CD14-positive monocyte (primary cell): Measurements from ENCODE around the gene CASTOR1. TPM values are rescaled to one million over a fixed set of nuclear protein-coding genes. Genes with fewer than 3 reads are reported as not detected.

ENCODE experiments used
- DNase-seq, 3 donors: peaks; one replicate each; pipeline ENCODE4 v3.0.0-alpha.2; 2011 to 2022
- H2AFZ ChIP-seq: 2 replicates; pipeline ENCODE4 v1.6.0; 2012; ENCODE audit warnings: mild to moderate bottlenecking, low read depth, low read length, inconsistent platforms; ENCODE audit not compliant: insufficient read depth, poor library complexity, severe bottlenecking
- H3K27ac ChIP-seq, 2 donors: 1 replicate in 1 of 2; 2 replicates in 1 of 2; pipeline ENCODE4 v1.5.1; 2012 to 2013; ENCODE audit warnings: low read length in 2 of 2, control low read depth in 1 of 2, inconsistent platforms in 1 of 2, low read depth in 1 of 2, mild to moderate bottlenecking in 1 of 2
- H3K27me3 ChIP-seq, 2 donors: one replicate each; pipeline versions ENCODE4 v1.6.0 to v1.6.1; 2011 to 2013; ENCODE audit warnings: low read length in 2 of 2; ENCODE audit not compliant: control insufficient read depth in 2 of 2, insufficient read depth in 2 of 2
- H3K36me3 ChIP-seq, 2 donors: replicated peaks in 1 of 2; 1 replicate in 1 of 2; 2 replicates in 1 of 2; pipeline versions ENCODE4 v1.5.1 to v1.6.1; 2012 to 2013; ENCODE audit warnings: low read length in 2 of 2, control low read depth in 1 of 2, inconsistent platforms in 1 of 2, mild to moderate bottlenecking in 1 of 2; ENCODE audit not compliant: insufficient read depth in 2 of 2, control insufficient read depth in 1 of 2
- H3K4me1 ChIP-seq, 2 donors: 1 replicate in 1 of 2; 2 replicates in 1 of 2; pipeline versions ENCODE4 v1.5.1 to v1.6.1; 2012 to 2013; ENCODE audit warnings: low read length in 2 of 2, control low read depth in 1 of 2, inconsistent platforms in 1 of 2, mild to moderate bottlenecking in 1 of 2, moderate library complexity in 1 of 2; ENCODE audit not compliant: insufficient read depth in 2 of 2, control insufficient read depth in 1 of 2
- H3K4me2 ChIP-seq: replicated peaks from 2 replicates; pipeline ENCODE3; 2012; ENCODE audit warnings: low read length, moderate library complexity, mild to moderate bottlenecking; ENCODE audit not compliant: poor library complexity, severe bottlenecking; ENCODE audit errors: extremely low read depth
- H3K4me3 ChIP-seq, 3 experiments: fragments of 200-600 bp in 1 of 3; sonication (generic) in 1 of 3; replicated peaks in 1 of 3; 1 replicate in 2 of 3; 2 replicates in 1 of 3; pipeline ENCODE4 v1.5.1; 2011 to 2013; ENCODE audit warnings: low read length in 3 of 3, mild to moderate bottlenecking in 3 of 3, control low read depth in 2 of 3, low read depth in 2 of 3, inconsistent platforms in 1 of 3, moderate library complexity in 1 of 3
- H3K79me2 ChIP-seq: 2 replicates; pipeline ENCODE4 v1.6.0; 2012; ENCODE audit warnings: mild to moderate bottlenecking, control low read depth, inconsistent platforms, low read length, moderate library complexity; ENCODE audit not compliant: insufficient read depth
- H3K9ac ChIP-seq: 2 replicates; pipeline ENCODE4 v1.6.0; 2017; ENCODE audit warnings: low read length, mild to moderate bottlenecking; ENCODE audit not compliant: insufficient read depth, poor library complexity, severe bottlenecking
- H3K9me3 ChIP-seq, 2 donors: replicated peaks in 1 of 2; 1 replicate in 1 of 2; 2 replicates in 1 of 2; pipeline versions ENCODE4 v1.5.1 to v1.6.1; 2012 to 2013; ENCODE audit warnings: low read length in 2 of 2, control low read depth in 1 of 2; ENCODE audit not compliant: control insufficient read depth in 1 of 2, insufficient read depth in 1 of 2
- H4K20me1 ChIP-seq: 2 replicates; pipeline ENCODE4 v1.6.0; 2012; ENCODE audit warnings: mild to moderate bottlenecking, low read length, control low read depth, moderate library complexity; ENCODE audit not compliant: insufficient read depth
- H3K27ac Mint-ChIP-seq, 7 donors: one replicate each; pipeline ENCODE4 v1.8.0; 2020; ENCODE audit warnings: mild to moderate bottlenecking in 7 of 7, mixed read lengths in 7 of 7, moderate library complexity in 6 of 7, inconsistent platforms in 2 of 7
- H3K27me3 Mint-ChIP-seq, 3 donors: one replicate each; pipeline ENCODE4 v1.8.0; 2021 to 2022; ENCODE audit warnings: low read depth in 3 of 3, mild to moderate bottlenecking in 3 of 3, mixed read lengths in 3 of 3, moderate library complexity in 3 of 3, inconsistent platforms in 1 of 3
- H3K36me3 Mint-ChIP-seq, 2 donors: one replicate each; pipeline ENCODE4 v1.8.0; 2020; ENCODE audit warnings: mixed read lengths in 2 of 2, inconsistent platforms in 1 of 2, mild to moderate bottlenecking in 1 of 2
- H3K4me1 Mint-ChIP-seq: one replicate; pipeline ENCODE4 v1.8.0; 2020; ENCODE audit warnings: mild to moderate bottlenecking, mixed read lengths
- H3K4me3 Mint-ChIP-seq, 2 donors: one replicate each; pipeline ENCODE4 v1.8.0; 2020; ENCODE audit warnings: mild to moderate bottlenecking in 2 of 2, mixed read lengths in 2 of 2, moderate library complexity in 1 of 2
- H3K9me3 Mint-ChIP-seq, 7 donors: one replicate each; pipeline ENCODE4 v1.8.0; 2020 to 2022; ENCODE audit warnings: mixed read lengths in 7 of 7, mild to moderate bottlenecking in 6 of 7, moderate library complexity in 6 of 7, inconsistent platforms in 2 of 7
- CTCF ChIP-seq: fragments of 200-600 bp; IDR thresholded peaks from one replicate; pipeline ENCODE4 v1.8.0; 2022; ENCODE audit warnings: antibody characterized with exemption, mild to moderate bottlenecking
- WGBS: methylation state at CpG from one replicate; pipeline ENCODE4 v1.1.5; 2013; ENCODE audit warnings: missing lambda C conversion rate; ENCODE audit not compliant: insufficient coverage; 5-methylcytosine and 5-hydroxymethylcytosine counted together
- intact Hi-C, 2 donors: fragments of 100-400 bp; cut with micrococcal nuclease; formaldehyde crosslinking; loops; one replicate each; pipeline versions ENCODE4 v1.15.0 to v1.15.1; 2023
- polyA plus RNA-seq, 3 donors: library from polyadenylated mRNA; depleted of rRNA in 1 of 3; unstranded in 2 of 3; stranded (reverse) in 1 of 3; fragments of 300-500 nt in 2 of 3; fragments of >200 nt in 1 of 3; fragmentation: Illumina TruSeq in 2 of 3; gene quantifications; 1 replicate in 2 of 3; 2 replicates in 1 of 3; pipeline ENCODE4 v1.2.3, GENCODE V29; 2012 to 2021

Gene CASTOR1
- polyA plus RNA-seq, 3 donors: 6.4 to 15.5 (median 6.5) TPM

DNA sequence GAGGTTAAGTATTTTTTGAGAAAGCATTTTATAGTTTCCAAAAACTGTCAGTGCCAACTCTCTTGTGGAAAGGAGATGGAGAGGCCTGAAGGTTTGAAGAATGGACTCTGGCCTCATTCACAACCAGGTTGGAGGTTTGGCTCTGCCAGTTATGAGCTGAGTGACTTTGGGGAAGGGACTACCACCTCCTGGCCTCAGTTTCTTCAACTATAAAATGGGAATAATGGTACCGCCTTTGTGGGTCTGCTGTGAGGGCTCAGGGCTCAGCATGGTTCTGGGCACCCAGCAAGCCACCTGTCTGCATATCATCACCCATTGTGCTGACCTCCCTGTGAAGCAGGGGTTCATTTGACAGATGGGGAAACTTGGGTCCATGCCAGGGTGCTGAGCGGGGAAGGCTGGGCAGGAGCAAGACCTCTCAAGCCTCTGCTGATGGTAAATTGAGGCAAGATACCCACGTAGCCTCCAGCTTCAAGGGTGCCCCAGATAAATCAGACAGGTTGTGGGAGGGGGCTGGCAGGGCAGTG is 39.2 kb downstream of the CASTOR1 start:
- Mint-ChIP-seq H3K4me1 (peaks cover 42% of the 10 kb centered on the region), H3K27ac (no peak overlapping the region), H3K9me3 (peaks cover 0 to 5% (median 0%) of the 10 kb centered on the region in 7 donors), H3K27me3 (peaks cover 37 to 46% (median 40%) of the 10 kb centered on the region in 3 donors), H3K4me3 (no peak overlapping the region), H3K36me3 (peaks cover 0 to 2% of the 10 kb centered on the region in 2 donors)
- Histone ChIP-seq H3K4me1 (peaks cover 21 to 36% of the 10 kb centered on the region in 2 donors), H2AFZ (no peak overlapping the region), H3K9me3 (peaks cover 0 to 5% of the 10 kb centered on the region in 2 donors), H3K27ac (no peak overlapping the region), H3K79me2 (no peaks in the 10 kb centered on the region), H3K36me3 (no peaks in the 10 kb centered on the region), H3K4me2 (no peak overlapping the region), H3K4me3 (no peak overlapping the region), H4K20me1 (no peaks in the 10 kb centered on the region), H3K27me3 (peaks cover 13 to 36% of the 10 kb centered on the region in 2 donors), H3K9ac (no peak overlapping the region)
- intact Hi-C loops: no loop called here
- no peak for TF ChIP-seq CTCF
- WGBS: no CpG with 5 or more reads among the region's 3 CpGs
- no peak for DNase-seq

GRCh38 chr22:30249049-30250038 is 40.0 kb downstream of the CASTOR1 start:
- no peak overlapping the region for H3K27ac Mint-ChIP-seq
- peaks cover 43 to 53% (median 47%) of the 10 kb centered on the region in 3 donors for H3K27me3 Mint-ChIP-seq
- WGBS: 94% methylated on average over 15 of the region's 27 CpGs
- H3K9me3 Mint-ChIP-seq: peaks cover 0 to 5% (median 0%) of the 10 kb centered on the region in 7 donors
- no peak for DNase-seq
- Histone ChIP-seq H3K27ac (no peak overlapping the region), H3K4me3 (no peak overlapping the region), H3K4me1 (peaks cover 21 to 36% of the 10 kb centered on the region in 2 donors), H3K4me2 (no peak overlapping the region), H4K20me1 (no peaks in the 10 kb centered on the region), H2AFZ (no peak overlapping the region), H3K9me3 (peaks cover 0 to 5% of the 10 kb centered on the region in 2 donors), H3K36me3 (no peaks in the 10 kb centered on the region), H3K27me3 (peaks cover 13 to 44% of the 10 kb centered on the region in 2 donors), H3K79me2 (no peaks in the 10 kb centered on the region), H3K9ac (no peak overlapping the region)
- no peak for TF ChIP-seq CTCF
- peaks cover 42% of the 10 kb centered on the region for H3K4me1 Mint-ChIP-seq
- intact Hi-C loops: loop anchor here in 1 of 2 donors (10.0 kb wide), 1 partner anchor 215 kb away; no protein-coding TSS in a partner anchor
- peaks cover 0 to 2% of the 10 kb centered on the region in 2 donors for H3K36me3 Mint-ChIP-seq
- H3K4me3 Mint-ChIP-seq: no peak overlapping the region
